HepG2 (cell line): ENCODE data around the gene KLHDC8B. TPM values are rescaled to one million over a fixed set of nuclear protein-coding genes. Genes with fewer than 3 reads are reported as not detected.

Experiments
- ARHGAP35 ChIP-seq: sonication (generic); formaldehyde crosslinking; IDR thresholded peaks from 2 replicates; pipeline ENCODE4 v1.9.0; 2022; ENCODE audit warnings: mild to moderate bottlenecking, inconsistent platforms, moderate library complexity, missing genetic modification reagents, borderline replicate concordance
- BCL6 ChIP-seq: IDR thresholded peaks from 2 replicates; pipeline ENCODE4 v1.6.1; 2016; ENCODE audit warnings: missing genetic modification reagents, missing compliant biosample characterization
- EEA1 ChIP-seq: sonication (generic); formaldehyde crosslinking; IDR thresholded peaks from 2 replicates; pipeline ENCODE4 v1.5.1; 2020; ENCODE audit warnings: mild to moderate bottlenecking, missing genetic modification reagents, borderline replicate concordance
- ERF ChIP-seq: IDR thresholded peaks from 2 replicates; pipeline ENCODE4 v1.6.1; 2018; ENCODE audit warnings: missing biosample characterization, missing genetic modification reagents
- GABPA ChIP-seq, 2 experiments: IDR thresholded peaks; 2 replicates each; pipeline ENCODE4 v1.6.1; 2011 to 2016; ENCODE audit warnings: low read depth in 2 of 2, low read length in 1 of 2, missing biosample characterization in 1 of 2, missing genetic modification characterization in 1 of 2
- JUN ChIP-seq: sonication (generic); formaldehyde crosslinking; IDR thresholded peaks from 2 replicates; pipeline ENCODE4 v1.4.0; 2020; ENCODE audit warnings: mild to moderate bottlenecking, missing genetic modification reagents
- KAT2B ChIP-seq: fragments of 150-350 bp; IDR thresholded peaks from 2 replicates; pipeline ENCODE4 v1.6.1; 2014; ENCODE audit warnings: low read depth, low read length, borderline replicate concordance
- NFE2L2 ChIP-seq: fragments of 150-350 bp; IDR thresholded peaks from 2 replicates; pipeline ENCODE4 v1.6.1; 2014; ENCODE audit warnings: low read length
- RXRA ChIP-seq: sonication (generic); formaldehyde crosslinking; IDR thresholded peaks from 2 replicates; pipeline ENCODE4 v1.5.1; 2020; ENCODE audit warnings: missing genetic modification reagents
- SSRP1 ChIP-seq: IDR thresholded peaks from 2 replicates; pipeline ENCODE4 v1.6.1; 2016; ENCODE audit warnings: control low read depth
- TBL1XR1 ChIP-seq: fragments of 150-350 bp; IDR thresholded peaks from 2 replicates; pipeline ENCODE4 v1.6.1; 2014; ENCODE audit warnings: borderline replicate concordance, low read length; ENCODE audit not compliant: partially characterized antibody
- ZMYM2 ChIP-seq: sonication (generic); formaldehyde crosslinking; IDR thresholded peaks from 2 replicates; pipeline ENCODE4 v1.8.0; 2022; ENCODE audit warnings: mild to moderate bottlenecking, missing genetic modification reagents
- ZNF432 ChIP-seq: sonication (generic); formaldehyde crosslinking; IDR thresholded peaks from 2 replicates; pipeline ENCODE4 v1.5.0; 2020; ENCODE audit warnings: missing genetic modification reagents, mild to moderate bottlenecking, borderline replicate concordance
- ZNF703 ChIP-seq: sonication (generic); formaldehyde crosslinking; IDR thresholded peaks from 2 replicates; pipeline ENCODE4 v1.5.1; 2020; ENCODE audit warnings: missing genetic modification reagents, mild to moderate bottlenecking, moderate library complexity, borderline replicate concordance
- ZNF749 ChIP-seq: sonication (generic); formaldehyde crosslinking; IDR thresholded peaks from 2 replicates; pipeline ENCODE4 v1.8.0; 2022; ENCODE audit warnings: mild to moderate bottlenecking, missing genetic modification reagents, moderate library complexity, borderline replicate concordance
- polyA plus RNA-seq, 8 experiments: library from polyadenylated mRNA; depleted of rRNA in 3 of 8; stranded (reverse) in 7 of 8; unstranded in 1 of 8; fragments of >200 nt; fragmentation: Illumina TruSeq in 4 of 8; extraction: Trizol in 4 of 8; gene quantifications; 2 replicates each; pipeline versions ENCODE4 v1.2.1 to v1.2.3, GENCODE V29; 2011 to 2016; ENCODE audit warnings: low read depth in 4 of 8, missing spikeins in 1 of 8, mixed read lengths in 1 of 8; ENCODE audit not compliant: insufficient read depth in 1 of 8
- total RNA-seq, 5 experiments: library from RNA; depleted of rRNA; stranded (reverse); fragments of >200 nt; fragmentation: Illumina TruSeq; extraction: Trizol; gene quantifications; 2 replicates each; pipeline ENCODE4 v1.2.3, GENCODE V29; 2016; ENCODE audit warnings: low read depth in 1 of 5
- TF ChIP-seq, protein P1 (sequence below): sonication (generic); formaldehyde crosslinking; IDR thresholded peaks from 2 replicates; pipeline ENCODE4 v1.4.0; 2020; ENCODE audit warnings: missing genetic modification reagents
- TF ChIP-seq, protein P2 (sequence below): sonication (generic); formaldehyde crosslinking; IDR thresholded peaks from 2 replicates; pipeline ENCODE4 v1.4.0; 2020; ENCODE audit warnings: missing genetic modification reagents, borderline replicate concordance
- TF ChIP-seq, protein P3 (sequence below): IDR thresholded peaks from 2 replicates; pipeline ENCODE4 v1.6.1; 2012; ENCODE audit warnings: low read length, improper control_type of control experiment
- TF ChIP-seq, protein P4 (sequence below): sonication (generic); formaldehyde crosslinking; IDR thresholded peaks from 2 replicates; pipeline ENCODE4 v1.8.0; 2022; ENCODE audit warnings: mild to moderate bottlenecking, missing genetic modification reagents, borderline replicate concordance

Gene KLHDC8B
- total and polyA plus RNA-seq, 2 of the 13 experiments (the other 11 are each of a cell fraction or from before 2014, with no cell fraction given): 17.2 to 17.8 TPM

DNA sequence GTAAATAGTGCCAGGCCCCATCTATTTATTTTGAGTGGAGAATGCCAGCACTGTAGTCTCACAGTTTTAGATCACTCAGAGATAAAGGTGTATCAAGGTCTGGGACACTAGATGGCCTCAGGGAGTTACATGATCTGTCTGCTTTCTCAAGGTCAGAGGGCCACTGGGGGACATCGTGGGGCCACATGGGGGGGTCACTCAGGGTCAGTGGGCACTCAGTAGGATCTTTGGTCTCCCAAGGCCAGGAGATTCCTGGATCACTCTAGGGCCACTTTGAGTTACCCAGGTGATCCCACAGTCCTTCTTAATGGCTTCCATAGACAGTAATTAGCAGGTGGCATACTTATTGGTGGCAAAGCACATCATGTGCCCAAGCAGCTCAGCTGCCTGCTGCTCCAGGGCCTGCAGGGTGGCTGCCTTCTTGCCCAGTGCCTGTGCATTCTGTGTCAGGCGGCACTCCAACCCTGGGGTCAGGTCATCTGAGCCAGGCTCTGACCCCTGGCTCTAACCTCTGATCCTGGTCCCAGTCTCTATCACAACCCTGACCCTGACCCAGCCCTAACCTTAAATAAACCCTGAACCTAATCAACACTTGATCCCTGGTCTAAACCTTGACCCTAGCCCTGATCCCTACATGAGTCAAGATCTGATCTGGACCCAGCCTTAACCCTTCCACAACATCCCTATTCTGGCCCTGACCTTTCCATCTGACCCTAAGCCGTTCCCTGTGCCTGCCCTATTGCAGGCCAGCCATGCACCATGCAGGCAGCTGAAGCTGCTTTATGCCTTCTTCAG is 36.7 kb upstream of the KLHDC8B start (continued):
- no peak for TF ChIP-seq EEA1 (CRISPR knock-in tag)
- TF ChIP-seq, protein P1, sequence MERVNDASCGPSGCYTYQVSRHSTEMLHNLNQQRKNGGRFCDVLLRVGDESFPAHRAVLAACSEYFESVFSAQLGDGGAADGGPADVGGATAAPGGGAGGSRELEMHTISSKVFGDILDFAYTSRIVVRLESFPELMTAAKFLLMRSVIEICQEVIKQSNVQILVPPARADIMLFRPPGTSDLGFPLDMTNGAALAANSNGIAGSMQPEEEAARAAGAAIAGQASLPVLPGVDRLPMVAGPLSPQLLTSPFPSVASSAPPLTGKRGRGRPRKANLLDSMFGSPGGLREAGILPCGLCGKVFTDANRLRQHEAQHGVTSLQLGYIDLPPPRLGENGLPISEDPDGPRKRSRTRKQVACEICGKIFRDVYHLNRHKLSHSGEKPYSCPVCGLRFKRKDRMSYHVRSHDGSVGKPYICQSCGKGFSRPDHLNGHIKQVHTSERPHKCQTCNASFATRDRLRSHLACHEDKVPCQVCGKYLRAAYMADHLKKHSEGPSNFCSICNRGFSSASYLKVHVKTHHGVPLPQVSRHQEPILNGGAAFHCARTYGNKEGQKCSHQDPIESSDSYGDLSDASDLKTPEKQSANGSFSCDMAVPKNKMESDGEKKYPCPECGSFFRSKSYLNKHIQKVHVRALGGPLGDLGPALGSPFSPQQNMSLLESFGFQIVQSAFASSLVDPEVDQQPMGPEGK (CRISPR knock-in tag): peak; percentile 46; the same call in 1 of the 2 replicates
- TF ChIP-seq, protein P2, sequence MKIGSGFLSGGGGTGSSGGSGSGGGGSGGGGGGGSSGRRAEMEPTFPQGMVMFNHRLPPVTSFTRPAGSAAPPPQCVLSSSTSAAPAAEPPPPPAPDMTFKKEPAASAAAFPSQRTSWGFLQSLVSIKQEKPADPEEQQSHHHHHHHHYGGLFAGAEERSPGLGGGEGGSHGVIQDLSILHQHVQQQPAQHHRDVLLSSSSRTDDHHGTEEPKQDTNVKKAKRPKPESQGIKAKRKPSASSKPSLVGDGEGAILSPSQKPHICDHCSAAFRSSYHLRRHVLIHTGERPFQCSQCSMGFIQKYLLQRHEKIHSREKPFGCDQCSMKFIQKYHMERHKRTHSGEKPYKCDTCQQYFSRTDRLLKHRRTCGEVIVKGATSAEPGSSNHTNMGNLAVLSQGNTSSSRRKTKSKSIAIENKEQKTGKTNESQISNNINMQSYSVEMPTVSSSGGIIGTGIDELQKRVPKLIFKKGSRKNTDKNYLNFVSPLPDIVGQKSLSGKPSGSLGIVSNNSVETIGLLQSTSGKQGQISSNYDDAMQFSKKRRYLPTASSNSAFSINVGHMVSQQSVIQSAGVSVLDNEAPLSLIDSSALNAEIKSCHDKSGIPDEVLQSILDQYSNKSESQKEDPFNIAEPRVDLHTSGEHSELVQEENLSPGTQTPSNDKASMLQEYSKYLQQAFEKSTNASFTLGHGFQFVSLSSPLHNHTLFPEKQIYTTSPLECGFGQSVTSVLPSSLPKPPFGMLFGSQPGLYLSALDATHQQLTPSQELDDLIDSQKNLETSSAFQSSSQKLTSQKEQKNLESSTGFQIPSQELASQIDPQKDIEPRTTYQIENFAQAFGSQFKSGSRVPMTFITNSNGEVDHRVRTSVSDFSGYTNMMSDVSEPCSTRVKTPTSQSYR (CRISPR knock-in tag): no peak
- TF ChIP-seq ERF (CRISPR knock-in tag): peak; percentile 36; the same call in 1 of the 2 replicates
- TF ChIP-seq, protein P3, sequence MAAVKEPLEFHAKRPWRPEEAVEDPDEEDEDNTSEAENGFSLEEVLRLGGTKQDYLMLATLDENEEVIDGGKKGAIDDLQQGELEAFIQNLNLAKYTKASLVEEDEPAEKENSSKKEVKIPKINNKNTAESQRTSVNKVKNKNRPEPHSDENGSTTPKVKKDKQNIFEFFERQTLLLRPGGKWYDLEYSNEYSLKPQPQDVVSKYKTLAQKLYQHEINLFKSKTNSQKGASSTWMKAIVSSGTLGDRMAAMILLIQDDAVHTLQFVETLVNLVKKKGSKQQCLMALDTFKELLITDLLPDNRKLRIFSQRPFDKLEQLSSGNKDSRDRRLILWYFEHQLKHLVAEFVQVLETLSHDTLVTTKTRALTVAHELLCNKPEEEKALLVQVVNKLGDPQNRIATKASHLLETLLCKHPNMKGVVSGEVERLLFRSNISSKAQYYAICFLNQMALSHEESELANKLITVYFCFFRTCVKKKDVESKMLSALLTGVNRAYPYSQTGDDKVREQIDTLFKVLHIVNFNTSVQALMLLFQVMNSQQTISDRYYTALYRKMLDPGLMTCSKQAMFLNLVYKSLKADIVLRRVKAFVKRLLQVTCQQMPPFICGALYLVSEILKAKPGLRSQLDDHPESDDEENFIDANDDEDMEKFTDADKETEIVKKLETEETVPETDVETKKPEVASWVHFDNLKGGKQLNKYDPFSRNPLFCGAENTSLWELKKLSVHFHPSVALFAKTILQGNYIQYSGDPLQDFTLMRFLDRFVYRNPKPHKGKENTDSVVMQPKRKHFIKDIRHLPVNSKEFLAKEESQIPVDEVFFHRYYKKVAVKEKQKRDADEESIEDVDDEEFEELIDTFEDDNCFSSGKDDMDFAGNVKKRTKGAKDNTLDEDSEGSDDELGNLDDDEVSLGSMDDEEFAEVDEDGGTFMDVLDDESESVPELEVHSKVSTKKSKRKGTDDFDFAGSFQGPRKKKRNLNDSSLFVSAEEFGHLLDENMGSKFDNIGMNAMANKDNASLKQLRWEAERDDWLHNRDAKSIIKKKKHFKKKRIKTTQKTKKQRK: no peak
- TF ChIP-seq JUN (CRISPR knock-in tag): 0 out of 2 replicates have a peak, but pooled peaks have one; percentile 60
- peak; percentile 54 for TF ChIP-seq TBL1XR1
- TF ChIP-seq ARHGAP35 (CRISPR knock-in tag): no peak
- no peak for TF ChIP-seq ZNF749
- no peak for TF ChIP-seq GABPA (IDR thresholded peaks at IDR 0.05; ENCODE audit: low read depth, low read length)
- peak; percentile 34 for TF ChIP-seq GABPA (CRISPR knock-in tag; IDR thresholded peaks at IDR 0.05; ENCODE audit: low read depth)
- TF ChIP-seq ZNF432: 0 out of 2 replicates have a peak, but pooled peaks have one; percentile 57
- TF ChIP-seq ZMYM2 (CRISPR knock-in tag): peak; percentile 47; the same call in 1 of the 2 replicates
- no peak for TF ChIP-seq SSRP1 (CRISPR knock-in tag)
- TF ChIP-seq BCL6 (CRISPR knock-in tag): peak; percentile 14
- TF ChIP-seq, protein P4, sequence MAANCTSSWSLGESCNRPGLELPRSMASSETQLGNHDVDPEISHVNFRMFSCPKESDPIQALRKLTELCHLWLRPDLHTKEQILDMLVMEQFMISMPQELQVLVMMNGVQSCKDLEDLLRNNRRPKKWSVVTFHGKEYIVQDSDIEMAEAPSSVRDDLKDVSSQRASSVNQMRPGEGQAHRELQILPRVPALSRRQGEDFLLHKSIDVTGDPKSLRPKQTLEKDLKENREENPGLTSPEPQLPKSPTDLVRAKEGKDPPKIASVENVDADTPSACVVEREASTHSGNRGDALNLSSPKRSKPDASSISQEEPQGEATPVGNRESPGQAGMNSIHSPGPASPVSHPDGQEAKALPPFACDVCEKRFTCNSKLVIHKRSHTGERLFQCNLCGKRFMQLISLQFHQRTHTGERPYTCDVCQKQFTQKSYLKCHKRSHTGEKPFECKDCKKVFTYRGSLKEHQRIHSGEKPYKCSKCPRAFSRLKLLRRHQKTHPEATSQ: 0 out of 2 replicates have a peak, but pooled peaks have one; percentile 27
- TF ChIP-seq KAT2B: no peak
- TF ChIP-seq ZNF703: 0 out of 2 replicates have a peak, but pooled peaks have one; percentile 15
- TF ChIP-seq NFE2L2: no peak
- peak; percentile 91 for TF ChIP-seq RXRA
